ENCODE measurements around the gene TRAPPC2B. TPM values are rescaled to one million over a fixed set of nuclear protein-coding genes. Genes with fewer than 3 reads are reported as not detected.

Gene TRAPPC2B
- total RNA-seq, 2 experiments from 2014 or later: 9.8 to 19.3 TPM

- DNase-seq (ENCODE audit: low spot score): no peak
- BruUV-seq (replicated peaks): no TSS peak
Measured at GRCh38 chr19:57351867-57352266, 11.5 kb upstream of the TRAPPC2B start.

GRCh38 chr19:57355916-57356315, 7.4 kb upstream of the TRAPPC2B start:
- DNase-seq (ENCODE audit: low spot score): no peak
- TF ChIP-seq CTCF (conservative IDR thresholded peaks at IDR 0.05; ENCODE audit: low read length) (no peak), EZH2phosphoT487 (IDR thresholded peaks at IDR 0.05; ENCODE audit: borderline replicate concordance, low read depth, low read length) (no peak)
- H3K9me3 ChIP-seq (ENCODE audit: low read length): no peaks in the 10 kb centered on the region
- peaks cover 9% of the 10 kb centered on the region for H3K4me1 ChIP-seq (ENCODE audit: insufficient read depth, low read length, poor library complexity, severe bottlenecking)
- ChIA-PET CTCF (ENCODE audit: unreplicated experiment) (no interaction called here), POLR2A (no interaction called here)
- no peak overlapping the region for H2AFZ ChIP-seq (ENCODE audit: low read length)
- H3K4me2 ChIP-seq (ENCODE audit: low read length): no peak overlapping the region
- H3K9me2 ChIP-seq (ENCODE audit: insufficient read depth, low read length): no peaks in the 10 kb centered on the region
- H3K4me3 ChIP-seq (ENCODE audit: low read depth, low read length, poor library complexity, severe bottlenecking): no peak overlapping the region
- H3K27ac ChIP-seq (ENCODE audit: low read depth, low read length, poor library complexity, severe bottlenecking): no peak overlapping the region
- H4K20me1 ChIP-seq (ENCODE audit: insufficient read depth, low read length): no peaks in the 10 kb centered on the region
- intact Hi-C loops (cut with micrococcal nuclease; ENCODE audit: unreplicated experiment): no loop called here
- BruUV-seq (replicated peaks): no TSS peak
- peaks cover 16% of the 10 kb centered on the region; the same call in 1 of the 2 replicates for H3K79me2 ChIP-seq (ENCODE audit: insufficient read depth, low read depth, low read length)
- peaks cover 48% of the 10 kb centered on the region for H3K36me3 ChIP-seq (ENCODE audit: insufficient read depth, low read length)

More at GRCh38 chr19:57351867-57352266, 11.5 kb upstream of the TRAPPC2B start:
- Histone ChIP-seq H3K79me2 (ENCODE audit: insufficient read depth, low read depth, low read length) (peaks cover 16% of the 10 kb centered on the region; the same call in 1 of the 2 replicates), H3K27ac (ENCODE audit: low read depth, low read length, poor library complexity, severe bottlenecking) (no peak overlapping the region), H2AFZ (ENCODE audit: low read length) (no peak overlapping the region), H3K9me3 (ENCODE audit: low read length) (peaks cover 6% of the 10 kb centered on the region; the same call in 1 of the 2 replicates), H4K20me1 (ENCODE audit: insufficient read depth, low read length) (no peaks in the 10 kb centered on the region), H3K36me3 (ENCODE audit: insufficient read depth, low read length) (peaks cover 21% of the 10 kb centered on the region), H3K9me2 (ENCODE audit: insufficient read depth, low read length) (no peaks in the 10 kb centered on the region), H3K4me1 (ENCODE audit: insufficient read depth, low read length, poor library complexity, severe bottlenecking) (peaks cover 14% of the 10 kb centered on the region), H3K4me3 (ENCODE audit: low read depth, low read length, poor library complexity, severe bottlenecking) (peak overlapping the region; percentile 98), H3K4me2 (ENCODE audit: low read length) (peak overlapping the region; percentile 94)
- ChIA-PET CTCF (ENCODE audit: unreplicated experiment) (no interaction called here), POLR2A (no interaction called here)
- intact Hi-C loops (cut with micrococcal nuclease; ENCODE audit: unreplicated experiment): loop anchor here (1.0 kb wide), 1 partner anchor 72 kb away; the partner anchor contains the start of gene ZNF460
- no peak for TF ChIP-seq CTCF (conservative IDR thresholded peaks at IDR 0.05; ENCODE audit: low read length)
- no peak for TF ChIP-seq EZH2phosphoT487 (IDR thresholded peaks at IDR 0.05; ENCODE audit: borderline replicate concordance, low read depth, low read length)

GRCh38 chr19:57357406-57357805, 5.9 kb upstream of the TRAPPC2B start:
- POLR2A ChIA-PET: interaction anchor here (0.6 kb wide), 1 partner anchor 66 kb away, joined by 4 read pairs; no protein-coding TSS in a partner anchor
- DNase-seq (ENCODE audit: low spot score): no peak
- TF ChIP-seq EZH2phosphoT487 (IDR thresholded peaks at IDR 0.05; ENCODE audit: borderline replicate concordance, low read depth, low read length) (no peak), CTCF (conservative IDR thresholded peaks at IDR 0.05; ENCODE audit: low read length) (no peak)
- Histone ChIP-seq H3K36me3 (ENCODE audit: insufficient read depth, low read length) (peaks cover 48% of the 10 kb centered on the region), H3K9me3 (ENCODE audit: low read length) (no peaks in the 10 kb centered on the region), H4K20me1 (ENCODE audit: insufficient read depth, low read length) (no peaks in the 10 kb centered on the region), H3K27ac (ENCODE audit: low read depth, low read length, poor library complexity, severe bottlenecking) (no peak overlapping the region), H3K9me2 (ENCODE audit: insufficient read depth, low read length) (no peaks in the 10 kb centered on the region), H2AFZ (ENCODE audit: low read length) (no peak overlapping the region), H3K79me2 (ENCODE audit: insufficient read depth, low read depth, low read length) (0 out of 2 replicates have a peak, but pooled peaks cover 3% of the 10 kb centered on the region), H3K4me3 (ENCODE audit: low read depth, low read length, poor library complexity, severe bottlenecking) (no peak overlapping the region), H3K4me2 (ENCODE audit: low read length) (no peak overlapping the region), H3K4me1 (ENCODE audit: insufficient read depth, low read length, poor library complexity, severe bottlenecking) (no peaks in the 10 kb centered on the region)
- CTCF ChIA-PET (ENCODE audit: unreplicated experiment): no interaction called here
- no TSS peak for BruUV-seq (replicated peaks)
- intact Hi-C loops (cut with micrococcal nuclease; ENCODE audit: unreplicated experiment): no loop called here
